ENCODE data around the gene SLC6A19.

- TF ChIP-seq CTCF (IDR thresholded peaks at IDR 0.05; ENCODE audit: poor library complexity): no peak
- no peak for TF ChIP-seq EZH2 (IDR thresholded peaks at IDR 0.05; ENCODE audit: borderline replicate concordance)
- no peak for TF ChIP-seq EZH2phosphoT487 (IDR thresholded peaks at IDR 0.05; ENCODE audit: low read depth, severe bottlenecking, unreplicated experiment)
Measured at GRCh38 chr5:1211701-1212100, 10.3 kb downstream of the SLC6A19 start.
